ENCODE measurements around the gene BHLHE23.

The BHLHE23 gene

DNA sequence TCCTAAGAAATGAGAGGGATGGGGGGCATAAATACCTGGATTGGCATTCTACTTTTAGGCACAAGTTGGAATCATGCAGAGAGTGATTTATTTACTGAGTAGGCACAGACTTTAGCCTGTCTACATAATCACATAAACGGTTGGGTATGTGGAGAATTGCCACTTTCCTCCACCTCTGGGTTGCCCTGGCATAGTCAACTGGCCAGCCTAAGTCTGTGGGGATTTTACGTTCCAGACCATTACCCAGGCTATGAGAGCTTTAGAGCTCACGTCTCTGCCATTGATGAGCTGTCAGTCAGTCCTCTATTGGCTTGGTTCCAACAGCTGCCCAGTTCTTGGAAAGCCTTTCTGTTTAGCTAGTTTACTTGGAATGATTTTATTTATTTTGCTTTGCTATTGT lies 5.0 kb upstream of the BHLHE23 start:
- Histone ChIP-seq H2BK12ac (ENCODE audit: low read length) (no peak overlapping the region), H2AK5ac (ENCODE audit: low read depth, low read length) (no peak overlapping the region), H3K23ac (ENCODE audit: low read depth, low read length, poor library complexity) (no peak overlapping the region), H3K14ac (ENCODE audit: low read length) (no peak overlapping the region), H3K4me3 (ENCODE audit: low read length in 2 of 2) (no peak overlapping the region), H3K27ac (replicated peaks; ENCODE audit: low read length) (no peak overlapping the region), H3K79me1 (ENCODE audit: low read depth, low read length) (peaks cover 1% of the 10 kb centered on the region), H3K18ac (ENCODE audit: low read length) (no peak overlapping the region), H4K91ac (ENCODE audit: low read depth, low read length, poor library complexity) (no peak overlapping the region), H3K9me3 (replicated peaks in 1 of 2; ENCODE audit: control insufficient read depth in 2 of 2, insufficient read depth in 1 of 2, low read depth in 1 of 2, low read length in 2 of 2) (peaks cover 8 to 17% of the 10 kb centered on the region in 2 donors), H3K4ac (ENCODE audit: low read length) (no peak overlapping the region), H3K4me1 (ENCODE audit: control insufficient read depth in 2 of 2, insufficient read depth in 1 of 2, low read depth in 1 of 2, low read length in 2 of 2) (peaks cover 20 to 34% of the 10 kb centered on the region in 2 donors), H4K8ac (ENCODE audit: low read depth, low read length) (no peak overlapping the region), H3K4me2 (ENCODE audit: insufficient read depth, low read length, poor library complexity, severe bottlenecking) (no peak overlapping the region), H2AFZ (ENCODE audit: low read length) (no peak overlapping the region), H3K9ac (ENCODE audit: low read depth, low read length, poor library complexity) (no peak overlapping the region), H2BK5ac (ENCODE audit: low read length) (no peak overlapping the region), H2BK15ac (ENCODE audit: low read length) (no peak overlapping the region), H3K27me3 (ENCODE audit: control insufficient read depth in 3 of 3, insufficient read depth in 3 of 3, low read depth in 1 of 3, low read length in 3 of 3) (peaks cover 24 to 41% (median 29%) of the 10 kb centered on the region in 3 experiments), H3K36me3 (replicated peaks in 1 of 2; ENCODE audit: control insufficient read depth in 2 of 2, insufficient read depth in 2 of 2, low read length in 2 of 2) (no peaks in the 10 kb centered on the region), H2BK120ac (ENCODE audit: low read depth, low read length) (no peak overlapping the region)
- WGBS, 2 donors (ENCODE audit: extremely low coverage in 2 of 2, insufficient read length in 2 of 2, insufficient replicate concordance in 1 of 2): no CpG with 5 or more reads among the region's 3 CpGs
- DNase-seq (ENCODE audit: low spot score): no peak

DNA sequence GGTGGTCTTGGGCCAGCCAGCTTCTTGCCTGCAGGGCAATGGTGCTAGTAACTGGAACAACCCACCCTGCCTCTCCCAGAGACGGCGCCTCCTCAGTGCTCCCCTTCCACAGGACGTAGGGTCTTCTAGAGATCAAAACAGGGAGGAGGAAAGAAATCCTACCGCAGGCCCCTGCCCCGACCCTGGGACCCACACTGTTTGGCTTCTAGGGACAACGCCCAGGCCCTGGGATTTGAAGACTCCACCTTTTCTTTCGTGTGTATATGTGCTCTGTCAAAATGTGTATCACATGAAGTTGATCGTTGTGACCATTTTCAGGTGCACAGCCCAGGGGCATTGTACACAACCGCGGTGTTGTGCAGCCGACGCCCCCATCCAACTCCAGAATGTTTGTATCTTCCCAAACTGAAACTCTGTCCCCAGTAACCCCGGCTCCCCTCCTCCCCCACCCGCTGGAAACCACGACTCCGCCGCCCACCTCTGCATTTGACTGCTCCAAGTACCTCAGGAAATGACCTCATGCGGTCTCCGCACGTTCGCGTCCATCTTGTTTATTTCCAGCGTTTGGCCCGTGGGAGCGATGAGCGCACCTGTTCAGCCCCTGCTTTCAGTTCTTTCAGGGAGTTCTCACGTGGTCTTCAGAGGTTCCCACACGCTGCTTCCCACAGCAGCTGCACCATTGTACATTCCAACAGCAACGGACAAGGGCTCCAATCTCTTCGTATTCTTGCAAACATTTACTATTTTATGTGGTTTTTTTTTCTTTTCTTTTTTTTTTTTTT lies 3.4 kb upstream of the BHLHE23 start:
- Histone ChIP-seq H3K18ac (ENCODE audit: low read length) (peak overlapping the region; percentile 98), H3K4me3 (ENCODE audit: low read length in 2 of 2) (no peak overlapping the region), H2AK5ac (ENCODE audit: low read depth, low read length) (peak overlapping the region; percentile 99), H3K23ac (ENCODE audit: low read depth, low read length, poor library complexity) (peak overlapping the region; percentile 91), H3K36me3 (replicated peaks in 1 of 2; ENCODE audit: control insufficient read depth in 2 of 2, insufficient read depth in 2 of 2, low read length in 2 of 2) (no peaks in the 10 kb centered on the region), H3K14ac (ENCODE audit: low read length) (no peak overlapping the region), H2BK120ac (ENCODE audit: low read depth, low read length) (no peak overlapping the region), H2BK15ac (ENCODE audit: low read length) (peak overlapping the region; percentile 96), H2BK5ac (ENCODE audit: low read length) (peak overlapping the region; percentile 75), H2BK12ac (ENCODE audit: low read length) (no peak overlapping the region), H3K79me1 (ENCODE audit: low read depth, low read length) (peaks cover 3% of the 10 kb centered on the region), H4K91ac (ENCODE audit: low read depth, low read length, poor library complexity) (no peak overlapping the region), H4K8ac (ENCODE audit: low read depth, low read length) (no peak overlapping the region), H3K27ac (replicated peaks; ENCODE audit: low read length) (no peak overlapping the region), H3K4me2 (ENCODE audit: insufficient read depth, low read length, poor library complexity, severe bottlenecking) (no peak overlapping the region), H3K9me3 (replicated peaks in 1 of 2; ENCODE audit: control insufficient read depth in 2 of 2, insufficient read depth in 1 of 2, low read depth in 1 of 2, low read length in 2 of 2) (peaks cover 8 to 17% of the 10 kb centered on the region in 2 donors), H2AFZ (ENCODE audit: low read length) (no peak overlapping the region), H3K4ac (ENCODE audit: low read length) (no peak overlapping the region), H3K27me3 (ENCODE audit: control insufficient read depth in 3 of 3, insufficient read depth in 3 of 3, low read depth in 1 of 3, low read length in 3 of 3) (peaks cover 40 to 57% (median 45%) of the 10 kb centered on the region in 3 experiments), H3K4me1 (ENCODE audit: control insufficient read depth in 2 of 2, insufficient read depth in 1 of 2, low read depth in 1 of 2, low read length in 2 of 2) (peaks cover 10 to 27% of the 10 kb centered on the region in 2 donors), H3K9ac (ENCODE audit: low read depth, low read length, poor library complexity) (no peak overlapping the region)
- DNase-seq (ENCODE audit: low spot score): no peak
- WGBS, 2 donors (ENCODE audit: extremely low coverage in 2 of 2, insufficient read length in 2 of 2, insufficient replicate concordance in 1 of 2): no CpG with 5 or more reads among the region's 30 CpGs

GRCh38 chr20:63009045-63009961 lies 2.5 kb upstream of the BHLHE23 start:
- Histone ChIP-seq H3K9ac (ENCODE audit: low read depth, low read length, poor library complexity) (no peak overlapping the region), H3K4me2 (ENCODE audit: insufficient read depth, low read length, poor library complexity, severe bottlenecking) (peak overlapping the region; percentile 33), H3K27me3 (ENCODE audit: control insufficient read depth in 3 of 3, insufficient read depth in 3 of 3, low read depth in 1 of 3, low read length in 3 of 3) (peaks cover 46 to 66% (median 54%) of the 10 kb centered on the region in 3 experiments), H3K9me3 (replicated peaks in 1 of 2; ENCODE audit: control insufficient read depth in 2 of 2, insufficient read depth in 1 of 2, low read depth in 1 of 2, low read length in 2 of 2) (peaks cover 8 to 17% of the 10 kb centered on the region in 2 donors), H3K27ac (replicated peaks; ENCODE audit: low read length) (no peak overlapping the region), H2BK15ac (ENCODE audit: low read length) (peak overlapping the region; percentile 96), H3K79me1 (ENCODE audit: low read depth, low read length) (peaks cover 3% of the 10 kb centered on the region), H2BK5ac (ENCODE audit: low read length) (peak overlapping the region; percentile 75), H2AFZ (ENCODE audit: low read length) (peak overlapping the region; percentile 45), H2BK120ac (ENCODE audit: low read depth, low read length) (no peak overlapping the region), H3K4ac (ENCODE audit: low read length) (no peak overlapping the region), H4K91ac (ENCODE audit: low read depth, low read length, poor library complexity) (peak overlapping the region; percentile 53), H3K4me1 (ENCODE audit: control insufficient read depth in 2 of 2, insufficient read depth in 1 of 2, low read depth in 1 of 2, low read length in 2 of 2) (peaks cover 7 to 22% of the 10 kb centered on the region in 2 donors), H3K14ac (ENCODE audit: low read length) (peak overlapping the region; percentile 97), H3K36me3 (replicated peaks in 1 of 2; ENCODE audit: control insufficient read depth in 2 of 2, insufficient read depth in 2 of 2, low read length in 2 of 2) (no peaks in the 10 kb centered on the region), H3K4me3 (ENCODE audit: low read length in 2 of 2) (peak overlapping the region in 1 of 2 donors; percentile 13), H2AK5ac (ENCODE audit: low read depth, low read length) (peak overlapping the region; percentile 99), H2BK12ac (ENCODE audit: low read length) (peak overlapping the region; percentile 41), H3K18ac (ENCODE audit: low read length) (peak overlapping the region; percentile 98), H3K23ac (ENCODE audit: low read depth, low read length, poor library complexity) (peak overlapping the region; percentile 91), H4K8ac (ENCODE audit: low read depth, low read length) (peak overlapping the region; percentile 100)
- peak; percentile 73 for DNase-seq (ENCODE audit: low spot score)
- WGBS, 2 donors (ENCODE audit: extremely low coverage in 2 of 2, insufficient read length in 2 of 2, insufficient replicate concordance in 1 of 2): no CpG with 5 or more reads among the region's 54 CpGs
